BE2C (cell line): ENCODE results near the gene IFNAR1.

ENCODE experiments used
- DNase-seq: peaks from one replicate; pipeline ENCODE4 v3.0.0-alpha.2; 2020
- H3K27me3 ChIP-seq: fragments of 250-450 bp; sonication (Bioruptor Pico); 2 replicates; pipeline ENCODE4 v1.5.1; 2020; ENCODE audit warnings: mild to moderate bottlenecking
- H3K36me3 ChIP-seq: fragments of 250-450 bp; sonication (Bioruptor Pico); 2 replicates; pipeline ENCODE4 v1.5.1; 2020; ENCODE audit warnings: mild to moderate bottlenecking
- H3K4me1 ChIP-seq: fragments of 250-450 bp; sonication (Bioruptor Pico); 2 replicates; pipeline ENCODE4 v1.5.1; 2020
- H3K4me3 ChIP-seq: 2 replicates; pipeline ENCODE4 v1.5.1; 2011; ENCODE audit warnings: low read depth, low read length
- H3K9me3 ChIP-seq: fragments of 250-450 bp; sonication (Bioruptor Pico); 2 replicates; pipeline ENCODE4 v1.5.1; 2020
- CTCF ChIP-seq: IDR thresholded peaks from 2 replicates; pipeline ENCODE4 v1.5.1; 2012; ENCODE audit warnings: mild to moderate bottlenecking, low read depth, low read length

The IFNAR1 gene

GRCh38 chr21:33345751-33346238, 21.0 kb downstream of the IFNAR1 start:
- H3K4me3 ChIP-seq = no peak overlapping the region
- no peak for DNase-seq
- no peaks in the 10 kb centered on the region for H3K4me1 ChIP-seq
- TF ChIP-seq CTCF = no peak
- no peaks in the 10 kb centered on the region for H3K9me3 ChIP-seq
- no peaks in the 10 kb centered on the region for H3K27me3 ChIP-seq
- peaks cover 29% of the 10 kb centered on the region for H3K36me3 ChIP-seq

GRCh38 chr21:33348706-33349105, 23.9 kb downstream of the IFNAR1 start:
- peaks cover 18% of the 10 kb centered on the region for H3K36me3 ChIP-seq
- H3K4me3 ChIP-seq = no peak overlapping the region
- no peak for TF ChIP-seq CTCF
- no peaks in the 10 kb centered on the region for H3K27me3 ChIP-seq
- no peaks in the 10 kb centered on the region for H3K9me3 ChIP-seq
- no peak for DNase-seq
- H3K4me1 ChIP-seq = no peaks in the 10 kb centered on the region

- no peak for DNase-seq
- no peaks in the 10 kb centered on the region for H3K9me3 ChIP-seq
- H3K36me3 ChIP-seq = peaks cover 21% of the 10 kb centered on the region
- no peaks in the 10 kb centered on the region for H3K4me1 ChIP-seq
- no peak overlapping the region for H3K4me3 ChIP-seq
- no peaks in the 10 kb centered on the region for H3K27me3 ChIP-seq
- no peak for TF ChIP-seq CTCF
Measured at GRCh38 chr21:33350676-33351075, 25.9 kb downstream of the IFNAR1 start.

GRCh38 chr21:33355355-33355754, 30.6 kb downstream of the IFNAR1 start:
- H3K4me1 ChIP-seq = no peaks in the 10 kb centered on the region
- no peak for DNase-seq
- no peak overlapping the region for H3K4me3 ChIP-seq
- no peaks in the 10 kb centered on the region for H3K27me3 ChIP-seq
- no peaks in the 10 kb centered on the region for H3K9me3 ChIP-seq
- peaks cover 9% of the 10 kb centered on the region for H3K36me3 ChIP-seq
- no peak for TF ChIP-seq CTCF

- Histone ChIP-seq H3K36me3 (peaks cover 9% of the 10 kb centered on the region), H3K4me3 (no peak overlapping the region), H3K9me3 (no peaks in the 10 kb centered on the region), H3K27me3 (no peaks in the 10 kb centered on the region), H3K4me1 (no peaks in the 10 kb centered on the region)
- DNase-seq = no peak
- no peak for TF ChIP-seq CTCF
Measured at GRCh38 chr21:33355996-33356395, 31.2 kb downstream of the IFNAR1 start.

GRCh38 chr21:33357177-33357576, 32.4 kb downstream of the IFNAR1 start:
- no peak for TF ChIP-seq CTCF
- DNase-seq = no peak
- H3K4me1 ChIP-seq = no peaks in the 10 kb centered on the region; the same call in 1 of the 2 replicates
- peaks cover 3% of the 10 kb centered on the region; the same call in 1 of the 2 replicates for H3K27me3 ChIP-seq
- peaks cover 9% of the 10 kb centered on the region for H3K36me3 ChIP-seq
- H3K4me3 ChIP-seq = no peak overlapping the region
- no peaks in the 10 kb centered on the region for H3K9me3 ChIP-seq
